Hepatic stellate cell (primary cell): Measurements from ENCODE around the gene SPAG5.
A peak's percentile ranks its signal among the peaks of the same experiment; 100 is the strongest.

Experiments
- DNase-seq: peaks from one replicate; pipeline ENCODE4 v3.0.0; 2011; ENCODE audit warnings: low spot score

Gene SPAG5

GRCh38 chr17:28547096-28547622, 51.7 kb downstream of the SPAG5 start:
- no peak for DNase-seq

- no peak for DNase-seq
Measured at GRCh38 chr17:28545787-28546415, 52.9 kb downstream of the SPAG5 start.

GRCh38 chr17:28545141-28545503, 53.7 kb downstream of the SPAG5 start:
- DNase-seq, result no peak

- DNase-seq, result no peak
Measured at GRCh38 chr17:28544402-28545140, 54.3 kb downstream of the SPAG5 start.

GRCh38 chr17:28541439-28541838, 57.4 kb downstream of the SPAG5 start:
- DNase-seq, result no peak

GRCh38 chr17:28540231-28540630, 58.6 kb downstream of the SPAG5 start:
- no peak for DNase-seq

- DNase-seq, result no peak
Measured at GRCh38 chr17:28538296-28538895, 60.4 kb downstream of the SPAG5 start.

GRCh38 chr17:28537219-28537610, 61.6 kb downstream of the SPAG5 start:
- DNase-seq, result no peak

GRCh38 chr17:28536532-28537218, 62.1 kb downstream of the SPAG5 start:
- no peak for DNase-seq

GRCh38 chr17:28534740-28535375, 64.0 kb downstream of the SPAG5 start:
- DNase-seq, result no peak

GRCh38 chr17:28533091-28533807, 65.6 kb downstream of the SPAG5 start:
- DNase-seq, result no peak

GRCh38 chr17:28532050-28532960, 66.5 kb downstream of the SPAG5 start:
- DNase-seq, result no peak

GRCh38 chr17:28530926-28531325, 67.9 kb downstream of the SPAG5 start:
- DNase-seq, result no peak

GRCh38 chr17:28530250-28530649, 68.6 kb downstream of the SPAG5 start:
- no peak for DNase-seq

- DNase-seq, result no peak
Measured at GRCh38 chr17:28529013-28529400, 69.8 kb downstream of the SPAG5 start.

GRCh38 chr17:28528327-28529012, 70.4 kb downstream of the SPAG5 start:
- DNase-seq, result peak; percentile 45

- DNase-seq, result no peak
Measured at GRCh38 chr17:28527859-28528258, 71.0 kb downstream of the SPAG5 start.
